GM18505 (cell line): ENCODE data around the gene CCNL2.
"Not testable (repeated sequence)": the region's sequence is repeated elsewhere in the genome, so short reads cannot be mapped to it uniquely, and the experiment has no call there.

Experiments
- ATAC-seq: cut with Tn5 transposase; IDR thresholded peaks from one replicate; pipeline ENCODE4 v1.9.1; 2021; ENCODE audit not compliant: unreplicated experiment
- POLR2A ChIP-seq: IDR thresholded peaks from 4 replicates; pipeline ENCODE4 v1.6.1; 2011; ENCODE audit warnings: borderline replicate concordance; ENCODE audit not compliant: insufficient read depth, insufficient read length; ENCODE audit errors: extremely low read depth

Gene CCNL2

DNA sequence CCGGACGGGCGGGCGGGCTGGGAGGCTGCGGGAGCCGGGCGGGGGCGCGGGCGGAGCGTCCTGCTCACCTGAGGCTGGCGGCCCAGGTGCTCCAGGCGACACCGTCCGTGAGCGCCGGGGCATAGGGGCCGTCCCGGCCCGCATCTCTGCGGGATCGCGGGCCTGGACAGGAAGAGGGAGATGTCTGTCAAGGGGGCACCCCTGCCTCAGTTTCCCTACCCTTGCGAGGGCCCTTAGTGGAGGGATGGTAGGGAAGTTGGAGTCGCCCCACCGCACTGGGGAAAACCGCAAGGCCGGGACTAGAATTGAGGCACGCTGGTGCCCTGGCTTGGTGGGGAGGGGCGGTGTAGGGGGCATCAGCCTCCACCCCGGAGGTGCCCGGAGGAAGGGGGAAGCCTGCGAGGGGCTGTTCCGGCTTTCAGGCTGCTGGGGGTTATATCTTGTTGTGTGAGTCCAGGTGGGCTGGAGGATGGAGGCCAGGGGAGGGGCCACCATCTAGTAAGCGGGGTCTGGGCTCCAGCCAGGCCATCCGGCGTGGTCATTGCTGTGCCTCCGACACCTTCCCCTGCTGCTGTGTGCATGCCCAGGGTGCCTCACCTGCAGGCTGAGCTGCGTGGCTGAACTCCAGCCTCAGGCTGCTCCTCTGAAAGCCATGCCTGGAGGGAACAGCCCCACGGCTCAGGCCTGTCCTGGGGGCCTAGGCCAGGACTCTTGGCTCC is 36.9 kb upstream of the CCNL2 start:
- no peak for TF ChIP-seq POLR2A
- ATAC-seq: no peak

DNA sequence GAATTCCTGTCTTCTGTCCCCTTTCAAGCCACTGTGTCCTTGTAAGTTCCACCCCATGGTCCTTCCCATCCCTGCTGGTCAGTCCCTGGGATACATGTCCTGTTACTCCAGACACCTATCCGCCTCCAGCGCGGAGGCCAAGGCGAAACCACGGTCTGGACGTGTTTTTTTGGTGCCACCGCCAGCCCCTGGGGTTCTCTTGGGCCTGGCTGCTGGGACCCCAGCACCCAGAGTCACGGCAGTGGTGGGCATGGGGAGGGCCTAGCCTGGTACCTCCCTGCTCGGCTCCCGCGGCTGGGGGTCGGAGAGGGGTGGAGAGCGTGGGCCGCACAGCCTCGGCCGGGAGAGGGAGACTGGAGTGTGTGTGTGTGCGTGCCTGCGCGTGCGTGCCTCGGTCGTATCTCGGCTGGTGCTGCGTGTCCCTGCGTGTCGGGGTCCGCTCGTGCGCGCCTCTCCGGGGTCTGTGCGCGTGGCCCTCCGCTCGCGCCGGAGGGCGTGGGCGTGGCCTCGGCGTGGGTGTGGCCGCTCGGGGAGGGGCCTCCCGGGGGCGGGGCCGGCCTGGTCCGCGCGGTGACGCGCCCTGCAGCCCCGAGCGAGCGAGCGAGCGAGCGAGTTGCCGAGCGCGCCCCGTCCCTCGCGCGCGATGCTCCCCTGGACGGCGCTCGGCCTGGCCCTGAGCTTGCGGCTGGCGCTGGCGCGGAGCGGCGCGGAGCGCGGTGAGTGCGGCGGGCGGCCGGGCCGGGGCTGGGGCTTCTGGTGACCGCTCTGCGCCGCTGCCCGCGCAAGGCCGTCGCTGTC is 36.2 kb upstream of the CCNL2 start, which contains the start of gene VWA1:
Gene VWA1 (plus strand): TSS at position 585 of the 798 bp plus-strand sequence. CDS start 59 bp downstream, at position 644.
- TF ChIP-seq POLR2A: no peak
- ATAC-seq: no peak

DNA sequence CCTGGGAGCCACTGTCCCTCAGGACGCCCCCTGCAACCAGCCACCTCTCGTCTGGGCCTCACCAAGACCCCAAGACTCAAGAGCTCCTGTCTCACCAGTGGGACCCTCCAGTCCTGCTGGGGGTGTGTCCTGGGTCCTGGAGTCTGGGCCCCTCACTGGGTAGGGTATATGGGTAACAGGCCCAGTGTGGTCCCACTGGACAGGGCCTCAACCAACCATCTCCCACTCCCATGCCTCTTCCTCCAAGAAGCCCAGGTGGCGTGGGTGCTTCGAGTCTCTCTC is 35.6 kb upstream of the CCNL2 start:
- no peak for TF ChIP-seq POLR2A
- no peak for ATAC-seq

DNA sequence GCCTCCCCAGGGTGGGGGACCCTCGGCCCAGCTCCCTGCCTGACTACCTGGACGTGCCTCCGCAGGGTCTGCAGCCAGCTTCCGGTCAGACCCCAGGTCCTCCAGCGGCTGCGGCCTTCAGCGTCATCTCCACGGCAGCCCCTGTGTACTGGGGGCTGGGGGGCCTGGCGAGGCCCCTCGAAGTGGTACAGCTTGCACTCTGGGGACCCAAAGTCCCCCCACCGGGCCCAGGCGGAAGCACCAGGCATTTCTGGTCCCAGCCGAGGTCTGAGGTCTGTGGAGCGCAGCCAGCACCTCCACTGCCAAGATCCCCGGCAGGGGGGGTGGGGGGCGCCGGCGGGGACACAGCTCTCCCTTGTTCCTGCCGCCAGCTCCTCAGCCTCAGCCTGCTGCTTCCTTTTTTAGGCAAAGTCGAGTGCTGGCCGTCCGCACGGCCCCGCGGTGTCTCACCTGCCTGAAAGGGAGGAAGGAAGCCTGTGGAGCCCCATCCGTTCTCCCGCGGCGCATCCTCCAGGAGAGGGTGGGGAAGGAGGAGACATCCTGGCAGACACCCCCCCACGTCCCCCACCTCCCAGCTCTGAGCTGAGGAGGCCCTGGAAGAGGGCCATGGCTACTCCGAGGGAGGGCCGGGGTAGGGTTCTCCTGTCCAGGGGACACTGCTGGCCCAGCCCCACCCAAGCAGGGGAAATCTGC is 35.1 kb upstream of the CCNL2 start:
- no peak for TF ChIP-seq POLR2A
- no peak for ATAC-seq

DNA sequence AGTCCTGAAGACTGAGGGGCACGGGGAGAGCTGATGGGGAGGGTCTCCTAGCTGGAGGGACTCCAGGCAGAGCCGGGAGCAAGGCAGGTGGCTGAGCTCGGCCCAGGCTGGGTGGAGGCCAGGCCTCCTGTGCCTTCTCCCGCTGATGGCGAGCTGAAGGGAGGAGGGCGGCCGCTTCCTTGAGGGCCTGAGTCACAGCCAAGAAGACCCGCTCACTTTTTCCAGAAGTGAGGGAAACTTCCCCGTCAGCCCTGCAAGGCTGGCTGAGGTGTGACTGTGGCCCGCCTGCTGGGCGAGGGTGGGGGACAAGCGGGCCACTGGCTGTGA is 34.6 kb upstream of the CCNL2 start:
- no peak for TF ChIP-seq POLR2A
- ATAC-seq: no peak

DNA sequence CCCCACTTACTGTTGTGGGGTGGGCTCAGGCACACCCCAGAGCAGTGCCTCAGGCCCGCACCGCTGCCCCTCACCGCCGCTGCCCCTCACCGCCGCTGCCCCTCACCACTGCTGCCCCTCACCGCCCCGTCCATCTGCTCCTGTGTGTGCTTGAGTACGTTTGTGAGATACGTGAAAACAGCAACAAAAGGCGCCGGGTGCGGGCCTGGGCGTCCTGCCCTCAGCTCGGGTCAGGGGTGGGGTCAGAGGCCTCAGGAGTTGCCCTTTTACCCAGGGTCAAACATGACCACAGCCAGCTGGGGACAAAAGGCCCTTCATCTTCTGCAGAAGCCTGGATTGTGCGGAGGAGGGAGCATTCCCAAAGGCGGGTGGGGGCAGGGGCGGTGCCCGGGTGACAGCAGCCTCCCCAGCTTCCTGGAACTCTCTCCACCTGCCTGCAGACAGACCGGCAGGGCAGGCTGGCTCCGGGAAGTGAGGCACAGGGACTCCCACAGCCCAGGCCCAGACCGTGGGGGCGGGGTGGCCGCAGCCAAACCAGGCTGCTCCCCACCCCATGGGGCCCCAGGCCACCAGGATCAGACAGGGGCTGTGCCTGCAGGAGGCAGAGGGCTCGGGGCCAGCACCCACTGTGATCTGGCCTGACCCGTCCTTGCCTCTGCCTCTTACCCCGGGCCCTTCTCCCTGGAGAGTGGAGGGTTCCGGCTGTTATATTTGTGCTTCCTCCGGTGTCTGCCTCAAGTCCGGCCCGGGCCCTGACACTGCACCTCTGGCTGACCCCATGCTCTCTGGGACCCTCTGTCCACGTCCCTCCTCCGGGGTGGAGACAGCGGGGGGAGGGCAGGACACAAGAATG is 34.0 kb upstream of the CCNL2 start:
- TF ChIP-seq POLR2A: no peak
- ATAC-seq: no peak

DNA sequence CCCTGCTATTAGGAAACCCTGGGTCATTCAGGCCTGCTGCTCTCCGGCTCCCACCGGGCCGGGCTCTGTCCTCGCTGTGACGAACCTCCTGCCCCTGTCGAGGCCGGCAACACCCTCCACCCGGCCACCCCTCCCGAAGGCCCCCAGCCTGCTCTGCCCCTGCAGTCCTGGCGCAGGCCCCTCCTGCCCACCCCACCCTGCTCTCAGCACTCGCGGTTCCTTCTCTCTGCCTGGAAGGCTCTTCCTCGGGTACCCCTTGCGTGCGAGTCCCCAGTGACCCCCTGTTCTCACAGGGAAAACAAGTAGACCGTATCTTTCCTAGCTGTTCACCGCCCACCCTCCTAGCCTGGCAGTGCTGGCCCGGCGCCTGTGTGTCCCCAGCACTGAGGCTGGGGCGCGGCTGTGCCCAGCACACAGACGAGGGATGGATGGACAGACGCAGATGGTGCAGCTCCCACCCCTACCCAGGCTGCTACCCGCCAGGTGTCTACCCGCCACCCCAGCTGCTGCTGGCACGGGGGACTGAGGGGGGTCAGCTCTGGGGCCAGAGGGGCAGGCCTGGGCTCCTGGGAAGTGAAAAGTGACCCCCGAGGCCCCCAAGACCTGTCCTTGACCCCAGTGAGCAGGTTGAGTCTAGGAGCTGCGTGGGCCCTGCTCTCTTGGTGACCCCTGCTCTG is 33.3 kb upstream of the CCNL2 start:
- ATAC-seq: no peak
- no peak for TF ChIP-seq POLR2A

DNA sequence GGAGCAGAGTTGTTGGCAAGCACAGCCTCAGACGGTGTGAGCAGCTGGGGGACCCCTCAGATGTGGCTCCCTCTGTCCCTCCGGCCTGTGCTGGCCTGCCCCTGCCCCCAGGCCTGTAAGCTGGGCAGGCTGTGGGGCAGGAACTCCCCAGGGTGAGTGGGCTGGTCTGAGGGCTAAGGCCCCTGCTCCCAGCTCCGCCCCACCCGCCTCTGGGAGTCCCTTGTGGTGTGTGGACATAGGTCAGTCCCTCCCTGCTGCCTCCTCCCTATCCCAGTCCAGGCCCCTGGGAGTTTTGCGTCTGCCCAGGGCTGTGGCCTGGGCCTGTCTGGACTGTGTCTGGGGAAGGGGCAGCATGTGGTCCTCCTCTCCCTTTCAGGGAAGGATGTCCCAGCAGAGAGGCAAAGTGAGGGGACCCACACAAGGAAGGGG is 32.7 kb upstream of the CCNL2 start:
- no peak for TF ChIP-seq POLR2A
- no peak for ATAC-seq

DNA sequence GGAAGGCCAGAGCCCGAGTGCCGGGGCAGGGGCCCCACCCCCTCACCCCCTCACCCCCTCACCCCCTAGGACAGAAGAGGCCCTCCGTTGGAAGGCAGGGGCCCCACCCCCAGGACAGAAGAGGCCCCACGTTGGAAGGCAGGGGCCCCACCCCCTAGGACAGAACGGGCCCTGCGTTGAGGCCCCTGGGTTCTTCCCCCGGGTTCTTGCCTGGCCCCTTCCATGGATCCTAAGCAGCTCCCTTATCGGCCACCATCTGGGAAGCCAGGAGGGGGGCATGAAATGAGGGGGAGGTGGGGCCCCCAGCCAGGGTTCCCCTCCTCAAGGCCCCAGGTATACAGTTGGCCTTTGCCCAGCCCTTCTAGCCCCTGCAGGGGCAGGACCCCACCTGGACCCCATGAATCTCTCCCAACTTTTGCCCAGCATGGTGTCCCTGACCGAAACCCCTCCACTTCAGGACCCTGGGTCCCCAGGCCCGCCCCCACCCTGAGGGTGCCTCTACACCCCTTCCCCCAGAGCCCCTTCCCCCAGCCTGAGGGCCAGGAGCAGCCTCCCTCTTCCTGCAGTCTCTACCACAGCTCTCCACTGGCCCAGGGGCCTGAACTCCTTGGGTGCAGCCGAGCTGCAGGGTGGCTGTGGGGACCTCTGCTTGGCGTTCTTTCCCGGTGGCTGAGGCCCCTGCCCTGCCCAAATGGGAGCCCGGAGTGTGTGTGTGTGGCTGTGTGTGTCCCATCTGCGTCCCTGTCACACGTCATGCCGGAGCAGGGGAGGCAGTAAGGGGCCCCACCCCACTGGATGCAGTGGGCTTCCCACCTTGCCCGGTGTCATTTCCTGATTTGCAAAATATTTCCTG is 32.1 kb upstream of the CCNL2 start:
- no peak for TF ChIP-seq POLR2A
- ATAC-seq: no peak

DNA sequence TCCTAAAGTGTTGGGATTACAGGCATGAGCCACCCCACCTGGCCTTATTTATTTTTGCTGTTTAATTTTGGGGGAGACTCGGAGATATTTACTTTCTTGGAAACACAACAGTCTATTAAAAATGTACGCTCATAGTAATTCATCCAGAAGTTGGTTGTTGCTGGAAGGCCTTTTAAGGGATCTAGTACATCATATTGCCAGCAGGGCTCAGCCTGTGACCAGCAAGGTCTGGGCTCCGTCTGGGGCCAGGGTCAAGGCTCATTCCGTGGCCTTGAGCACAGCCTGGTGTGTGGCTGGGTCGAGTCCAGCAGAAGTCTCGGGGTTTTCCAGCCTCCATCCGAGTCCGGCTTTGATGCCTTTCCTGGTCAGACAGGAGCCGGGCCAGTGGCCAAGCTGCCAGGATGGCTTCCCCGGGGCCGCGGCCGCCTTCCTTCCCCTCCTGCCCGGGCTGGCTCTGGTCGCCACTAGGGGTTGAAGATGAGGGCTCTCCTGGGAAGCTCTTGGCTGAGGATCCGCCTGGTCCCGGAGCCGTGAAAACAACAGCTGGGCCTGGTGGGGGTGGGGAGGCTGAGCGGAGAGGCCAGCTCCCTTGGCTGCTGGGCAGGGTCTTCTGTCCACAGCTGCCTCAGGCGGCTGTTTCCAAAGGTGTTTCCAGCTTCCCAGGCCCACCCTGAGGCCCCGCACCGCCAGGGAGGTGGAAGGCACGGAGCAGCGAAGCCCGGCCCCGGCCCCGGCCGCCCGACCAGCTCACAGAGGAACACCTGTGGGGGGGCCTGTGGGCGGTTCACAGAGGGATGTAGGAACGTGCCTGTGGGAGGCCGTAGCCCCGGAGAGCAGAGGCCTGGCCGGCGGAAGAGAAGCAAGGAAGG is 31.2 kb upstream of the CCNL2 start:
- no peak for ATAC-seq
- TF ChIP-seq POLR2A: no peak

DNA sequence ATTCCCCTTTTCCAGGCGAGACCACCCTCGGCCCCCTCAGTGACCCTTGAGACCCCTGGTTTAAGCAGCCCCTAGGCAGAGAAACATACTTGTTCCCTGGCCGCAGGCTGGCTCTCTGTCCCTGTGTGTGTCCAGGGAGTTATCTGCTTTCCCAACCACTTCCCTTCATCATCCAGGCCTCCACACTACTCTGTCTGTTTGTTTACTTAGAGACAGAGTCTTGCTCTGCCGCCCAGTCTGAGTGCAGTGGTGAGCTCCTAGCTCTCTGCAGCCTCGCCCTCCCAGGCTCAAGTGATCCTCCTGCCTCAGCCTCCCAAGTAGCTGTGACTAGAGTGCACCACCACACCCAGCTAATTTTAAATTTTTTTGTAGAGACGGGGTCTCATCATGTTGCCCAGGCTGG is 30.5 kb upstream of the CCNL2 start:
- TF ChIP-seq POLR2A: no peak

DNA sequence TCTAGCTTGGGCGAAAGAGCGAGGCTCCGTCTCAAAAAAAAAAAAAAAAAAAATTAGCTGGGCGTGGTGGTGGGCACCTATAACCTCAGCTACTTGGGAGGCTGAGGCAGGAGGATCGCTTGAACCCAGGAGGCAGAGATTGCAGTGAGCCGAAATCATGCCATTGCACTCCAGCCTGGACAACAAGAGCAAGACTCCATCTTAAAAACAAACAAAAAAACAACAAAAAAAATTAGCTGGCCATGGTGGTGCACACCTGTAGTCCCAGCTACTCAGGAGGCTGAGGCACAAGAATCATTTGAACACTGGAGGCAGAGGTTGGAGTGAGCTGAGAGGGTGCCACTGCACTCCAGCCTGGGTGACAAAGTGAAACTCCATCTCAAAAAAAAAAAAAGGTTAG is 29.8 kb upstream of the CCNL2 start:
- ATAC-seq: not testable (repeated sequence)

More for the DNA sequence above, 30.5 kb upstream of the CCNL2 start:
- no peak for ATAC-seq
